GM12873 (cell line): Measurements from ENCODE around the gene USP5.

Experiments used
- CTCF ChIP-seq: IDR thresholded peaks from 2 replicates; pipeline ENCODE4 v1.5.1; 2012; ENCODE audit warnings: low read depth, mild to moderate bottlenecking, moderate library complexity, low read length, control low read depth; ENCODE audit not compliant: insufficient read depth; ENCODE audit errors: missing control alignments

USP5 gene

GRCh38 chr12:6830999-6831398, 21.0 kb upstream of the USP5 start:
- no peak for TF ChIP-seq CTCF

- TF ChIP-seq CTCF = no peak
Observed at GRCh38 chr12:6831450-6831995, 20.4 kb upstream of the USP5 start.

- no peak for TF ChIP-seq CTCF
Observed at GRCh38 chr12:6832125-6832524, 19.8 kb upstream of the USP5 start.

- TF ChIP-seq CTCF = no peak
Observed at GRCh38 chr12:6833189-6833890, 18.6 kb upstream of the USP5 start.

- TF ChIP-seq CTCF = no peak
Observed at GRCh38 chr12:6834254-6834653, 17.7 kb upstream of the USP5 start.

GRCh38 chr12:6834873-6835272, 17.1 kb upstream of the USP5 start:
- TF ChIP-seq CTCF = no peak

GRCh38 chr12:6836851-6837250, 15.1 kb upstream of the USP5 start:
- no peak for TF ChIP-seq CTCF
